ENCODE data around the gene OR3A3.
"Not testable (repeated sequence)": the region's sequence is repeated elsewhere in the genome, so short reads cannot be mapped to it uniquely, and the experiment has no call there.

The OR3A3 gene

GRCh38 chr17:3411070-3411469, at the start of gene OR3A3:
Gene OR3A3, plus strand, starts transcription at chr17:3411370.
- DNase-seq (ENCODE audit: low read depth) = no peak

GRCh38 chr17:3371167-3371566, 40.0 kb upstream of the OR3A3 start:
- not testable (repeated sequence) for DNase-seq (ENCODE audit: low read depth)

- DNase-seq (ENCODE audit: low read depth) = no peak
These were observed 32.8 kb upstream of the OR3A3 start for GRCh38 chr17:3378321-3378720.

- DNase-seq (ENCODE audit: low read depth) = no peak
These were observed 29.2 kb upstream of the OR3A3 start for GRCh38 chr17:3381957-3382356.

GRCh38 chr17:3385869-3386816, 25.0 kb upstream of the OR3A3 start, which contains the start of gene OR3A2:
Gene OR3A2, minus strand, starts transcription at chr17:3386308.
- no peak for DNase-seq (ENCODE audit: low read depth)

- no peak for DNase-seq (ENCODE audit: low read depth)
These were observed 21.4 kb upstream of the OR3A3 start for GRCh38 chr17:3389791-3390190.

- not testable (repeated sequence) for DNase-seq (ENCODE audit: low read depth)
These were observed 13.4 kb upstream of the OR3A3 start for GRCh38 chr17:3397801-3398200.

GRCh38 chr17:3398310-3398709, 12.9 kb upstream of the OR3A3 start, which contains the start of gene OR1E1:
Gene OR1E1, minus strand, starts transcription at chr17:3398410. Its CDS starts 0 bp downstream, at chr17:3398410.
- DNase-seq (ENCODE audit: low read depth) = no peak

- DNase-seq (ENCODE audit: low read depth) = no peak
These were observed 11.1 kb upstream of the OR3A3 start for GRCh38 chr17:3400055-3400454.

GRCh38 chr17:3401786-3402185, 9.4 kb upstream of the OR3A3 start:
- no peak for DNase-seq (ENCODE audit: low read depth)

GRCh38 chr17:3403856-3404255, 7.3 kb upstream of the OR3A3 start:
- DNase-seq (ENCODE audit: low read depth) = not testable (repeated sequence)

- not testable (repeated sequence) for DNase-seq (ENCODE audit: low read depth)
These were observed 1.0 kb downstream of the OR3A3 start for GRCh38 chr17:3412216-3412615.

- DNase-seq (ENCODE audit: low read depth) = no peak
These were observed 4.4 kb downstream of the OR3A3 start for GRCh38 chr17:3415610-3416009.

GRCh38 chr17:3418222-3418621, 7.1 kb downstream of the OR3A3 start:
- no peak for DNase-seq (ENCODE audit: low read depth)

- not testable (repeated sequence) for DNase-seq (ENCODE audit: low read depth)
These were observed 22.0 kb downstream of the OR3A3 start for GRCh38 chr17:3433215-3433614.

- no peak for DNase-seq (ENCODE audit: low read depth)
These were observed 22.6 kb downstream of the OR3A3 start, which contains the start of gene OR1E2 for GRCh38 chr17:3433741-3434140. Gene OR1E2, minus strand, starts transcription at chr17:3433841. Its CDS starts 0 bp downstream, at chr17:3433841.

GRCh38 chr17:3438368-3438767, 27.2 kb downstream of the OR3A3 start:
- DNase-seq (ENCODE audit: low read depth) = no peak

- no peak for DNase-seq (ENCODE audit: low read depth)
These were observed 29.3 kb downstream of the OR3A3 start for GRCh38 chr17:3440451-3440850.

- no peak for DNase-seq (ENCODE audit: low read depth)
These were observed 36.5 kb downstream of the OR3A3 start for GRCh38 chr17:3447625-3448024.

- no peak for DNase-seq (ENCODE audit: low read depth)
These were observed 37.0 kb downstream of the OR3A3 start for GRCh38 chr17:3448059-3448665.

- DNase-seq (ENCODE audit: low read depth) = not testable (repeated sequence)
These were observed 55.2 kb downstream of the OR3A3 start for GRCh38 chr17:3466355-3466754.

- DNase-seq (ENCODE audit: low read depth) = no peak
These were observed 58.4 kb downstream of the OR3A3 start for GRCh38 chr17:3469529-3469928.

- DNase-seq (ENCODE audit: low read depth) = no peak
These were observed 60.4 kb downstream of the OR3A3 start, which contains the start of gene SPATA22 for GRCh38 chr17:3471599-3471998. Gene SPATA22, minus strand, starts transcription at chr17:3471819. Its CDS starts 2,494 bp downstream, at chr17:3469325.

All from fibroblast of gingiva (primary cell).